HFF-Myc (cell line): ENCODE measurements around the gene CIDEB.

Experiments used
- DNase-seq: peaks from one replicate; pipeline ENCODE4 v3.0.0-alpha.2; 2011; ENCODE audit warnings: low read depth; ENCODE audit errors: extremely low read depth
- H3K4me3 ChIP-seq: replicated peaks from 2 replicates; pipeline ENCODE4 v1.5.1; 2011; ENCODE audit warnings: low read depth, mild to moderate bottlenecking, control low read depth, low read length
- CTCF ChIP-seq: IDR thresholded peaks from 2 replicates; pipeline ENCODE4 v1.5.1; 2012; ENCODE audit warnings: mild to moderate bottlenecking, low read depth, low read length, control low read depth; ENCODE audit errors: missing control alignments

CIDEB gene

GRCh38 chr14:24281636-24282035, 26.1 kb downstream of the CIDEB start:
- no peak for TF ChIP-seq CTCF
- DNase-seq: no peak
- no peak overlapping the region for H3K4me3 ChIP-seq

DNA sequence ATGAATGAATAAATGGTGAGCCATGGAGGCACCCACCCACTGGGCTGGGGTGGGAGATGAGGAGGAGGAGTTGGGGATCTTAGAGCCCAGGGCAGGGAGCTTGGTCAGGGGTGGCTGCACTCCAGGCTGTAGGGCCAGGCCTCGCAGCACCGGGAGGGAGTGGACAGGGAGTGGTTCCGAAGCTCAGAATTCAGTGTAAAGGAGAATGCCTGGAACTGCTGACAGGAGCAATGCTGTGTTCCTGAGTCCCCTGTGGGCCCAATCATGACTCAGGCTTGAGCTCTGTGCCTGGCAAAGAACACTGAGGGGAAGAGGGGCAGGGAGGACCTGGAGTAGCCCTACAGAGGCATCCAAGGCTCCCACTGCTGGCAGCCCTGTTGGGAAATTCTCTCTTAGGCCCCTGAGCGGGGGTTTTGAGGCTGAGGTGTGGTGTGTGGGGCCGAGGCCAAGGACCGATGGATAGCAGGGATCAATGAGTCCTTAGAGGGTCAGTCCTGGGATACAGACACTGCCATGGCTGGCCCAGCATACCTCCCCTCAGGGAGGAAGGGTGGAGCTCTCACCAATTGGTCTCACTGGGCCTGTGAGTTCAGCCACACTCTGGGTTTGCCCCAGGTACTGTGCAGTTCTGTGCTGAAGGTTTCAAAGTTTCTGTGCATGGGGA, 26.8 kb downstream of the CIDEB start:
- no peak for TF ChIP-seq CTCF
- H3K4me3 ChIP-seq: no peak overlapping the region
- no peak for DNase-seq

GRCh38 chr14:24279301-24280186, 28.2 kb downstream of the CIDEB start:
- no peak overlapping the region for H3K4me3 ChIP-seq
- TF ChIP-seq CTCF: peak; percentile 24
- no peak for DNase-seq

GRCh38 chr14:24278424-24278823, 29.4 kb downstream of the CIDEB start:
- no peak for TF ChIP-seq CTCF
- H3K4me3 ChIP-seq: no peak overlapping the region
- DNase-seq: no peak

- H3K4me3 ChIP-seq: no peak overlapping the region
- no peak for DNase-seq
- no peak for TF ChIP-seq CTCF
Observed at GRCh38 chr14:24277606-24278321, 30.0 kb downstream of the CIDEB start.

GRCh38 chr14:24277071-24277470, 30.7 kb downstream of the CIDEB start:
- no peak for TF ChIP-seq CTCF

More at GRCh38 chr14:24277071-24277470, 30.7 kb downstream of the CIDEB start:
- DNase-seq: no peak
- H3K4me3 ChIP-seq: no peak overlapping the region
